ENCODE results near the gene ZSWIM6.

DNA sequence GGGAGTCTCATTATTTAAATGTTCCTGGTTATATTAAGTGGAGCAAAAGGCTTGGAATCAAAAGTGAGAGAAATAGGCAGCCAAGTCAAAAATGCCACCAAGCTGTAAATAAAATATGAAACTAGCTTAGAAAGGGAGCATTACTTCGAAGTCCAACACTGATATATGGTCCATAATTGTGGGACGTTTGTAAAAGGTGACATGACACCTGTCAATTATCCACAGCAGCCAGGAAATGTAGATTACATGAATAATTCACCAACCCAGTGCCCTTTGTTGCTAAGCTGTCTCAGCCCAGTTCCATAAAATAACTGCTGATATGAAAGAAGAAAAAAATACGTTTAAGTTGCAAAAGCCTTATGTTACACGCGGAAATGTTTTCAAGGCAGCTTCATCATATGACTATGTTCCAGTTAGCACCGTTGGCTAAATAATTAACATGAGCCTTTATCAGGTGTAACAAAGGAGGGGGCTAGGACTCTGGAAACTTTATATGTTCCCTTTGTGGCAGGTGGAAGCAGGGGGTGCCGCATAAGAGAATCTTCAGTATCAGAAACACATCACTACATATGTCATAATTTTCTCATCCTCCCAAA lies 39.9 kb upstream of the ZSWIM6 start:
- TF ChIP-seq, protein P1, sequence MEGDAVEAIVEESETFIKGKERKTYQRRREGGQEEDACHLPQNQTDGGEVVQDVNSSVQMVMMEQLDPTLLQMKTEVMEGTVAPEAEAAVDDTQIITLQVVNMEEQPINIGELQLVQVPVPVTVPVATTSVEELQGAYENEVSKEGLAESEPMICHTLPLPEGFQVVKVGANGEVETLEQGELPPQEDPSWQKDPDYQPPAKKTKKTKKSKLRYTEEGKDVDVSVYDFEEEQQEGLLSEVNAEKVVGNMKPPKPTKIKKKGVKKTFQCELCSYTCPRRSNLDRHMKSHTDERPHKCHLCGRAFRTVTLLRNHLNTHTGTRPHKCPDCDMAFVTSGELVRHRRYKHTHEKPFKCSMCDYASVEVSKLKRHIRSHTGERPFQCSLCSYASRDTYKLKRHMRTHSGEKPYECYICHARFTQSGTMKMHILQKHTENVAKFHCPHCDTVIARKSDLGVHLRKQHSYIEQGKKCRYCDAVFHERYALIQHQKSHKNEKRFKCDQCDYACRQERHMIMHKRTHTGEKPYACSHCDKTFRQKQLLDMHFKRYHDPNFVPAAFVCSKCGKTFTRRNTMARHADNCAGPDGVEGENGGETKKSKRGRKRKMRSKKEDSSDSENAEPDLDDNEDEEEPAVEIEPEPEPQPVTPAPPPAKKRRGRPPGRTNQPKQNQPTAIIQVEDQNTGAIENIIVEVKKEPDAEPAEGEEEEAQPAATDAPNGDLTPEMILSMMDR (conservative IDR thresholded peaks at IDR 0.05 in 1 of 2, IDR thresholded peaks at IDR 0.05 in 1 of 2; ENCODE audit: extremely low read depth in 1 of 2, insufficient read depth in 1 of 2, low read depth in 1 of 2, low read length in 2 of 2): no peak
- no peak for TF ChIP-seq EZH2 (IDR thresholded peaks at IDR 0.05; ENCODE audit: borderline replicate concordance, low read length)

Data from mammary epithelial cell (primary cell).